SU-DHL-6 (cell line): ENCODE results near the gene SMOC2.

Experiments
- H2AFZ ChIP-seq: fragments of 200-600 bp; sonication (generic); 2 replicates; pipeline ENCODE4 v1.6.1; 2014; ENCODE audit warnings: low read depth, mild to moderate bottlenecking, moderate library complexity, mixed read lengths, antibody characterized with exemption, low read length; ENCODE audit not compliant: severe bottlenecking
- H3F3A ChIP-seq: fragments of 200-600 bp; shearing (Covaris generic); 2 replicates; pipeline ENCODE4 v1.6.0; 2016; ENCODE audit warnings: antibody characterized with exemption, mild to moderate bottlenecking; ENCODE audit not compliant: insufficient read depth
- H3K27ac ChIP-seq: fragments of 200-600 bp; sonication (generic); 2 replicates; pipeline ENCODE4 v1.5.1; 2016; ENCODE audit warnings: low read depth, mild to moderate bottlenecking, low read length, moderate library complexity, mixed read lengths
- H3K27me3 ChIP-seq: fragments of 200-600 bp; sonication (generic), shearing (Covaris generic); 2 replicates; pipeline ENCODE4 v1.6.0; 2014; ENCODE audit warnings: mild to moderate bottlenecking, low read length
- H3K36me3 ChIP-seq: fragments of 200-600 bp; sonication (generic); 2 replicates; pipeline ENCODE4 v1.6.1; 2014; ENCODE audit warnings: mild to moderate bottlenecking, low read length, mixed read lengths
- H3K4me2 ChIP-seq: fragments of 300-600, 200-600 bp; shearing (Covaris generic), sonication (generic); 2 replicates; pipeline ENCODE4 v1.6.0; 2014; ENCODE audit warnings: low read length, low read depth, mild to moderate bottlenecking; ENCODE audit not compliant: poor library complexity, severe bottlenecking
- H3K4me3 ChIP-seq: fragments of 200-600 bp; sonication (generic); 2 replicates; pipeline ENCODE4 v1.5.1; 2014; ENCODE audit warnings: antibody characterized with exemption, low read length, mild to moderate bottlenecking, mixed read lengths; ENCODE audit not compliant: insufficient read depth, poor library complexity, severe bottlenecking
- H3K79me2 ChIP-seq: fragments of 200-600 bp; sonication (generic); 2 replicates; pipeline ENCODE4 v1.6.1; 2014; ENCODE audit warnings: mild to moderate bottlenecking, low read length, moderate library complexity; ENCODE audit not compliant: insufficient read depth
- H3K9ac ChIP-seq: fragments of 200-600 bp; sonication (generic); 2 replicates; pipeline ENCODE4 v1.7.0; 2014; ENCODE audit warnings: mild to moderate bottlenecking, low read length
- H3K9me2 ChIP-seq: fragments of 200-600 bp; sonication (generic); replicated peaks from 2 replicates; pipeline ENCODE4 v1.6.1; 2014; ENCODE audit warnings: low read length; ENCODE audit not compliant: insufficient read depth
- H3K9me3 ChIP-seq: fragments of 200-600 bp; sonication (generic); 2 replicates; pipeline ENCODE4 v1.6.1; 2014; ENCODE audit warnings: low read length, mixed read lengths; ENCODE audit not compliant: insufficient read depth
- H4K20me1 ChIP-seq: fragments of 200-600 bp; sonication (generic); 2 replicates; pipeline ENCODE4 v1.6.1; 2014; ENCODE audit warnings: low read depth, mild to moderate bottlenecking, antibody characterized with exemption, low read length, moderate library complexity, mixed read lengths
- EZH2phosphoT487 ChIP-seq: fragments of 200-600 bp; sonication (generic), shearing (Covaris generic); conservative IDR thresholded peaks from 2 replicates; pipeline ENCODE4 v1.6.1; 2018; ENCODE audit warnings: mild to moderate bottlenecking, antibody characterized with exemption, low read length, moderate library complexity, mixed read lengths
- TF ChIP-seq, protein P1 (sequence below): fragments of 200-600 bp; sonication (generic); IDR thresholded peaks from one replicate; pipeline ENCODE4 v1.5.1; 2017; ENCODE audit warnings: antibody characterized with exemption, mild to moderate bottlenecking, low read length, moderate library complexity; ENCODE audit not compliant: insufficient read depth, poor library complexity, severe bottlenecking

SMOC2 gene

DNA sequence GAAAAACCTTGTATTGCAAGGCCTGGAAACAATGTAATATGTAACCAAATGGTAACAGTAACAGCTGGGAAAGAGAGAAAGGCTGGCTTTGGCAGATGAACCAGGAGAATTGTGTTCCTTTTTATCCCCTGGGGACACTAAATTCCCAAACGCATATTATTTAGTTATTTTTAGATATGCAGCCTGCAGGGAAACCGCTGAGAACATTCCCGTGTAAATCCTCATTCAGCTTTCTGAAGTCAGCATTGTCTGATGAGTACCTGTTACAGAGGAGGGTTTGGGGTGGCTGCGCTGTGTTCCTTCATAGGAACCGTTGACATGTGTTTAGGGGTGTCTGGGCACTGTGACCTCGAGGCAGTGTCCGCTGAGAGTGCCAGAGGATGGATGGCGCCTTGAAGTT lies 101.3 kb downstream of the SMOC2 start:
- no peaks in the 10 kb centered on the region for H3K9me2 ChIP-seq
- no peak overlapping the region for H3K4me3 ChIP-seq
- no peak overlapping the region for H3K9ac ChIP-seq
- H3K27ac ChIP-seq: no peak overlapping the region
- no peak for TF ChIP-seq EZH2phosphoT487
- TF ChIP-seq, protein P1, sequence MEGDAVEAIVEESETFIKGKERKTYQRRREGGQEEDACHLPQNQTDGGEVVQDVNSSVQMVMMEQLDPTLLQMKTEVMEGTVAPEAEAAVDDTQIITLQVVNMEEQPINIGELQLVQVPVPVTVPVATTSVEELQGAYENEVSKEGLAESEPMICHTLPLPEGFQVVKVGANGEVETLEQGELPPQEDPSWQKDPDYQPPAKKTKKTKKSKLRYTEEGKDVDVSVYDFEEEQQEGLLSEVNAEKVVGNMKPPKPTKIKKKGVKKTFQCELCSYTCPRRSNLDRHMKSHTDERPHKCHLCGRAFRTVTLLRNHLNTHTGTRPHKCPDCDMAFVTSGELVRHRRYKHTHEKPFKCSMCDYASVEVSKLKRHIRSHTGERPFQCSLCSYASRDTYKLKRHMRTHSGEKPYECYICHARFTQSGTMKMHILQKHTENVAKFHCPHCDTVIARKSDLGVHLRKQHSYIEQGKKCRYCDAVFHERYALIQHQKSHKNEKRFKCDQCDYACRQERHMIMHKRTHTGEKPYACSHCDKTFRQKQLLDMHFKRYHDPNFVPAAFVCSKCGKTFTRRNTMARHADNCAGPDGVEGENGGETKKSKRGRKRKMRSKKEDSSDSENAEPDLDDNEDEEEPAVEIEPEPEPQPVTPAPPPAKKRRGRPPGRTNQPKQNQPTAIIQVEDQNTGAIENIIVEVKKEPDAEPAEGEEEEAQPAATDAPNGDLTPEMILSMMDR: no peak
- no peaks in the 10 kb centered on the region for H4K20me1 ChIP-seq
- H3K27me3 ChIP-seq: no peaks in the 10 kb centered on the region
- no peaks in the 10 kb centered on the region for H3K9me3 ChIP-seq
- no peak overlapping the region for H2AFZ ChIP-seq
- no peak overlapping the region for H3K4me2 ChIP-seq
- no peaks in the 10 kb centered on the region for H3K36me3 ChIP-seq
- no peaks in the 10 kb centered on the region for H3K79me2 ChIP-seq
- H3F3A ChIP-seq: no peaks in the 10 kb centered on the region

DNA sequence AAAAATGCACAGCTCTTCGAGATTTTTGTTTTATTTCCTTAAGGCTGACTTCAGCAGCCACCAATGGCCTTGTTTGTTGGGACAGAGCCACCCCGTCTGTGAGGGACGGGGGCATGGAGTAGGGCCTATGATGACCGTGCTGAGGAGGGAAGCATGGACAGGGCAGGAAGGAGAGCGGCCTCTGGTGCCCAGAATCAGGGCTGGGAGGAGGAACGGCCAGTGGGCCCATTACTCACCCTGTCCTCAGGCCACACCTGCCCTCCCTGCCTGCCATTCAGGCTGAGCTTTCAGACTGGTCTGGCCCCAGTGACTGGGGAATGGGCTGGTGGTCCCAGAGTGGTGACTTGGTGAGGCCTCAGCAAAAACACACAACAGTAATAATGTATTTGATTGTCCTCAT lies 104.4 kb downstream of the SMOC2 start:
- no peaks in the 10 kb centered on the region for H4K20me1 ChIP-seq
- H3K4me2 ChIP-seq: no peak overlapping the region
- no peaks in the 10 kb centered on the region for H3K36me3 ChIP-seq
- no peak overlapping the region for H3K9ac ChIP-seq
- no peak overlapping the region for H3K4me3 ChIP-seq
- no peaks in the 10 kb centered on the region for H3K9me2 ChIP-seq
- H3K27ac ChIP-seq: no peak overlapping the region
- H3K27me3 ChIP-seq: no peaks in the 10 kb centered on the region
- no peak overlapping the region for H2AFZ ChIP-seq
- no peaks in the 10 kb centered on the region for H3K79me2 ChIP-seq
- no peaks in the 10 kb centered on the region for H3K9me3 ChIP-seq
- no peaks in the 10 kb centered on the region for H3F3A ChIP-seq
- TF ChIP-seq, protein P1: no peak
- TF ChIP-seq EZH2phosphoT487: no peak

DNA sequence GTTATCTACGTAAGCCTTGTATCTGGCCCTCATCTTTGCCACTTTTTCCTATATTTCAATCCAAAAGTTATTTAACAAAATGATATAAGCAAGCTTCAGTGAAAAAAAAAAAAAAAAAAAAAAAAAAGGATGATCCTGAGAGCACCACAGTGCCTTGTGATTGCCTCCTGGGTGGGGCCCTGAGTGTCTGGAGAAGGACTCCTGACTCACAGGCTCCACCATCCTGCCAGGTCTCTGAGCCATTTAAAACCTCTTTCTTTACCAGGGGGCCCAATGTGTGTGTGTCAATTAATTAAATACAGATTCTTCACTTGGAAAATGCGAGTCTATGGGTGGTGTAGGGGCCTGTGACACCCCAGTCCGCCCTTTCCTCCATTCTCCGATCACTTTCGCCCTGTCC lies 105.2 kb downstream of the SMOC2 start:
- Histone ChIP-seq H3K27me3 (no peaks in the 10 kb centered on the region), H3K79me2 (no peaks in the 10 kb centered on the region), H3K4me3 (no peak overlapping the region), H3K36me3 (no peaks in the 10 kb centered on the region), H2AFZ (no peak overlapping the region), H3K27ac (no peak overlapping the region), H3F3A (no peaks in the 10 kb centered on the region), H3K4me2 (no peak overlapping the region), H3K9me3 (no peaks in the 10 kb centered on the region), H3K9ac (no peak overlapping the region), H3K9me2 (no peaks in the 10 kb centered on the region), H4K20me1 (no peaks in the 10 kb centered on the region)
- TF ChIP-seq, protein P1: no peak
- TF ChIP-seq EZH2phosphoT487: no peak
